ENCODE data around the gene FRY.

The FRY gene

DNA sequence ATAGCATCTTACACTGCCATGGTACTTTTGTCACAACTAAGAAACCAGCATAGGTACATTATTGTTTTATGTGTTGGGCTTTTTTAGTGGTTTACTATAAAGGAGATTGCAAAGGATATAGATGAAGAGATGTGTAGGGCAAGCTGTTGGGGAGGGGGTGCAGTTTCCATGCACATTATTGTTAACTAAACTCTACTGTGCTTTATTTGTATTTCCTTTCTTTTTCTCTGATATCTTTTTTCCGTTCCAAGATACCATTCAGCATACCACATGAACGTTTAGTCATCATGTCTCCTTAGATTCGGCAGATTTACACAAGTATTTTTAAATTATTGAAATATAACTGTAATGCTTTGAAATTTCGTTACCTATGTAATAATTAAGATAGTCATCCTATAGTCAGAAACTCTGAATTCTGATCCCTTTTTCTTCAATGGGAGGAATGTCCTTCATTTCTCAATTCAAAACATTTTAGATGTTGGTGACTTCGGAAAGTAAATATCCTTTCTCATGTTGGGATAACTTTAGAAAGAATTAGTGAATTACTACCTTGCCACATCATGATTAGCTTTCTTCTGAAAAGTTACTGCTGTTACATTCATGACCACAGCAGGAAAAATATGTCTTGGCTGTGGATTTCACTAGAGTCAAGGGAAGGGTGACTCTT is 82.8 kb downstream of the FRY start:
- no peak overlapping the region for H3K27ac Mint-ChIP-seq
- TF ChIP-seq, protein P1, sequence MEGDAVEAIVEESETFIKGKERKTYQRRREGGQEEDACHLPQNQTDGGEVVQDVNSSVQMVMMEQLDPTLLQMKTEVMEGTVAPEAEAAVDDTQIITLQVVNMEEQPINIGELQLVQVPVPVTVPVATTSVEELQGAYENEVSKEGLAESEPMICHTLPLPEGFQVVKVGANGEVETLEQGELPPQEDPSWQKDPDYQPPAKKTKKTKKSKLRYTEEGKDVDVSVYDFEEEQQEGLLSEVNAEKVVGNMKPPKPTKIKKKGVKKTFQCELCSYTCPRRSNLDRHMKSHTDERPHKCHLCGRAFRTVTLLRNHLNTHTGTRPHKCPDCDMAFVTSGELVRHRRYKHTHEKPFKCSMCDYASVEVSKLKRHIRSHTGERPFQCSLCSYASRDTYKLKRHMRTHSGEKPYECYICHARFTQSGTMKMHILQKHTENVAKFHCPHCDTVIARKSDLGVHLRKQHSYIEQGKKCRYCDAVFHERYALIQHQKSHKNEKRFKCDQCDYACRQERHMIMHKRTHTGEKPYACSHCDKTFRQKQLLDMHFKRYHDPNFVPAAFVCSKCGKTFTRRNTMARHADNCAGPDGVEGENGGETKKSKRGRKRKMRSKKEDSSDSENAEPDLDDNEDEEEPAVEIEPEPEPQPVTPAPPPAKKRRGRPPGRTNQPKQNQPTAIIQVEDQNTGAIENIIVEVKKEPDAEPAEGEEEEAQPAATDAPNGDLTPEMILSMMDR (IDR thresholded peaks at IDR 0.05), result no peak
- DNase-seq, result no peak
- H3K4me1 Mint-ChIP-seq, result peaks cover 6% of the 10 kb centered on the region
- H3K27me3 Mint-ChIP-seq (ENCODE audit: low read depth, poor library complexity), result no peaks in the 10 kb centered on the region
- H3K9me3 Mint-ChIP-seq, result no peaks in the 10 kb centered on the region
- H3K4me3 Mint-ChIP-seq, result no peak overlapping the region
- H3K36me3 Mint-ChIP-seq (ENCODE audit: low read depth), result no peaks in the 10 kb centered on the region

DNA sequence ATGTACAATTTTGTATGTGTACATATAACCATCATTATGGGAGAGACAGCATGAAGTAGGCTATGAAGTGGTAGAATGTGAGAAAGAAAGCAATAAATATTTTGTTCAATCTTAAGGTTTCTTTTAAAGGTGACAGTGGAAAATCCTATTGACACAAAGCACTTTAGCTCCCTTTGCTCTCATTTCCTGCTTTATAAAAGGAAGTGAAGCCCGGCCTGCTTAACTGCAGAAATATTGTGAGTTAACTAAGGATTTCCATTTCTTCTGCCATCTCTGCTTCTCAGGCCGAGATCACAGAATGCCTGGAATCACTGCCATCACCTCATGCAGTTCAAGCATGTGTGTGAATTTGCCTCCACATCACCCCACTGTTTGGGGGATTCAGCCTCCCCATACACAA is 83.5 kb downstream of the FRY start:
- no peaks in the 10 kb centered on the region for H3K9me3 Mint-ChIP-seq
- no peak overlapping the region for H3K27ac Mint-ChIP-seq
- H3K36me3 Mint-ChIP-seq (ENCODE audit: low read depth), result no peaks in the 10 kb centered on the region
- no peak overlapping the region for H3K4me3 Mint-ChIP-seq
- H3K4me1 Mint-ChIP-seq, result peaks cover 12% of the 10 kb centered on the region
- no peak for DNase-seq
- TF ChIP-seq, protein P1 (IDR thresholded peaks at IDR 0.05), result no peak
- H3K27me3 Mint-ChIP-seq (ENCODE audit: low read depth, poor library complexity), result no peaks in the 10 kb centered on the region

DNA sequence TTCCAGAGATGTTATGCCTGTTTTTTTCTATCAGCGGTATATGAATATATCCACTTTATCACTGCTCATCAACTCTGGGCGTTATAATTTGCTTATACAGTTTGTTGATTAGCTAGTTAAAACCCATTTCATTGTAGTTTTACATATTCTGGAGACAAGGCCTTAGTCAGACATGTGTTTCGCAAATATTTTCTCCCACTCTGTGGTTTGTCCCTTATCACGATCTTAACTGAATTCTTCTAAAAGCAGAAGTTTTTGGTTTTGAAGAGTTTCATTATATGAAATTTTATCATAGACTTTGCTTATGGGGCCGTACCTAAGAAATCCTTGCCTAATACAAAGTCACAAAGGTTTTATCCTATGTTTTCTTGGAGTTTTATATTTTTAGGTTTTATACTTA is 84.6 kb downstream of the FRY start:
- Mint-ChIP-seq H3K36me3 (ENCODE audit: low read depth) (no peaks in the 10 kb centered on the region), H3K4me3 (no peak overlapping the region), H3K27me3 (ENCODE audit: low read depth, poor library complexity) (no peaks in the 10 kb centered on the region), H3K27ac (no peak overlapping the region), H3K4me1 (peaks cover 14% of the 10 kb centered on the region), H3K9me3 (peaks cover 4% of the 10 kb centered on the region)
- DNase-seq, result no peak
- TF ChIP-seq, protein P1 (IDR thresholded peaks at IDR 0.05), result no peak

DNA sequence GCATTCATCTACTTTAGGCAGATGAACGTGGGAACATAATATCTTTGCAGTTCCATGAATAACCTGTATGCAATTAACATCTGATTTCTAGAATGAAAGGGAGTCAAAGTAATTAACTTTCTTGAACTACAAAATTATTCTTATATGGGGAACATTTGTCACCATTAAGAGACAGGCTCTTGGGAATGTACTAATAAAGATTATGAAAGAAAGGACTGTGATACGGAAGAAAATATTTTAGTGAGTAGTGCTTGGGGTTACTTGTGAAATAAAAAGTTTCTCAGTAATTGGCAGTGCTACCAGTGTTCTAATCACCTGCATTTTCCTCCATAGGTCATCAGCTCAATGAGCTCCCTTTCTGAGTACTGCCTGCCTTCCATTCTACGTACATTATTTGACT is 85.4 kb downstream of the FRY start:
- no peaks in the 10 kb centered on the region for H3K27me3 Mint-ChIP-seq (ENCODE audit: low read depth, poor library complexity)
- peaks cover 12% of the 10 kb centered on the region for H3K9me3 Mint-ChIP-seq
- TF ChIP-seq, protein P1 (IDR thresholded peaks at IDR 0.05), result no peak
- H3K27ac Mint-ChIP-seq, result no peak overlapping the region
- H3K4me1 Mint-ChIP-seq, result peaks cover 14% of the 10 kb centered on the region
- DNase-seq, result no peak
- no peak overlapping the region for H3K4me3 Mint-ChIP-seq
- no peaks in the 10 kb centered on the region for H3K36me3 Mint-ChIP-seq (ENCODE audit: low read depth)

DNA sequence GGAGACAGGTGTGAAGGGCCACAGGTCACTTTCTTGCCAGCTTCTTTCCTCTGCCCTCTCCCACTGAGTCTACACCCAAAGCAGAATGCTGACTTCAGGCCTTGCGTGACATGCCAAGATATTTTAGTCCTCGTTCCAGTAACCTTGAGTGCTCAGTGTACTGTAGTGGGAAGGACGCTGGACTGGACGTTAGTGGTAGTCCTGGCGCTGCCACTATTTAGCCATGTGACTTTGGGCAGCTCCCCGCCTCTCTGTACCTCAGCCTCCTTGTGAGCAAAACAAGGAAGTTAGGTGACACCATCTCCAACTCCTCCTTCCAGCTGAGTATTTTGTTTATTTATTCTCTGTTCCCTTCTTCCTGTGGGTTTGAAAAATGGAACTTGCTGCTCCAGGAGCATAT is 86.1 kb downstream of the FRY start:
- TF ChIP-seq, protein P1 (IDR thresholded peaks at IDR 0.05), result no peak
- H3K4me3 Mint-ChIP-seq, result no peak overlapping the region
- peaks cover 5% of the 10 kb centered on the region for H3K36me3 Mint-ChIP-seq (ENCODE audit: low read depth)
- no peaks in the 10 kb centered on the region for H3K27me3 Mint-ChIP-seq (ENCODE audit: low read depth, poor library complexity)
- peaks cover 14% of the 10 kb centered on the region for H3K4me1 Mint-ChIP-seq
- H3K27ac Mint-ChIP-seq, result no peak overlapping the region
- no peak for DNase-seq
- H3K9me3 Mint-ChIP-seq, result peaks cover 19% of the 10 kb centered on the region

DNA sequence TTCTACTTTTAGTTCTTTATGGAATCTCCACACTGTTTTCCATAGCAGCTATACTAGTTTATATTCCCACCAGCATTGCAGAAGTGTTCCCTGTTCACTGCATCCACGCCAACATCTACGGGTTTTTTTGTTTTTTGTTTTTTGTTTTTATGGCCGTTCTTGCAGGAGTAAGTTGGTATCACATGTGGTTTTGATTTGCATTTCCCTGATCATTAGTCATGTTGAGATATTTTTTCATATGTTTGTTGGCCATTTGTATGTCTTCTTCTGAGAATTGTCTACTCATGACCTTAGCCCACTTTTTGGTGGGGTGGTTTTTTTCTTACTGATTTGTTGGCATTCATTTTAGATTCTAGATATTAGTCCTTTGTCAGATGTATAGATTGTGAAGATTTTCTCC is 89.7 kb downstream of the FRY start:
- no peak overlapping the region for H3K4me3 Mint-ChIP-seq
- H3K36me3 Mint-ChIP-seq (ENCODE audit: low read depth), result peaks cover 8% of the 10 kb centered on the region
- no peak overlapping the region for H3K27ac Mint-ChIP-seq
- H3K27me3 Mint-ChIP-seq (ENCODE audit: low read depth, poor library complexity), result peaks cover 4% of the 10 kb centered on the region
- no peak for DNase-seq
- peaks cover 27% of the 10 kb centered on the region for H3K9me3 Mint-ChIP-seq
- TF ChIP-seq, protein P1 (IDR thresholded peaks at IDR 0.05), result no peak
- H3K4me1 Mint-ChIP-seq, result peaks cover 14% of the 10 kb centered on the region

Measured in nephron progenitor cell (in vitro differentiated cells).